Measurements from ENCODE around the gene UBR7.

DNA sequence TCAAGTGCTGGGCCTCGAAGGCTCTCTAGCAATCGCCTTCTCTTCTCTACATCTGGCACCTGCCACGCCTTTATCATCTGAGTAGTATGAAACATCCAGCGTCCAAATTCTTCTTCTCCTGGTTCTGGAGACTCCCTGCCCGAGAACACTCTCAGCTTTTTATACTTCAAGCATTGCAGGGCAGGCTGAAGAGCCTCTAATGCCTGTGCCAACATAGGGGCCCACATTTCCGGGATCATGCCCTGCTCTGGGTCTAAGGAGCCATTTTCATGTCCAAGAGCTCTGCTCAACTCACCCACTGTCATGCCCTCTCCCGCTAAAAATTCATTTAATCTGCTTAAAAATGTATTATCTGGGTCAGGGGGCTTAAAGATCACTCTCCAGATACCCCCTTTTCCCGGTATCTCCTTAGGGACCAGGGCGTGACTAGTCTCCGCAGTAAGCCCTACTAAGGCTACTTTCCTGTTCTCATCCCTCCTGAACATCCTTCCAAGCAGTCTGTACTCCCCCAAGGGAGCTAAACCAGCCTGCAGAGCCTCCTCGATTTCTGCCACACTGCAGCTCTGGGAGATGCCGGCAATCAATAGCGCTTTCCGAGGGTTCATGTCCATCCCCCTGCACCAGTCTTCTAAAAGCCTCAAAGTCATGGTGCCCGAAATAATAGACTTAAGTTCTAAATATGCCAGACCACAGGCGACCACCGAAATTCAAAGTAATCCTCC lies 23.3 kb upstream of the UBR7 start:
- TF ChIP-seq EP300 (IDR thresholded peaks at IDR 0.05), result no peak
- no peak for TF ChIP-seq CTCF (IDR thresholded peaks at IDR 0.05)

All from ovary (tissue), 3 donors.